Loucy (cell line): ENCODE data around the gene RAMAC.

Source experiments
- H2AFZ ChIP-seq: fragments of 200-600 bp; sonication (generic); 2 replicates; pipeline ENCODE4 v1.6.0; 2016; ENCODE audit warnings: antibody characterized with exemption, mild to moderate bottlenecking, low read length, moderate library complexity
- H3F3A ChIP-seq: fragments of 200-600 bp; 2 replicates; pipeline ENCODE4 v1.6.0; 2016; ENCODE audit warnings: antibody characterized with exemption, low read depth, mild to moderate bottlenecking
- H3K27me3 ChIP-seq: fragments of 200-600 bp; sonication (generic); 2 replicates; pipeline ENCODE4 v1.6.1; 2014; ENCODE audit warnings: low read length, mild to moderate bottlenecking; ENCODE audit not compliant: insufficient read depth, poor library complexity, severe bottlenecking
- H3K36me3 ChIP-seq: fragments of 200-600 bp; sonication (generic); 2 replicates; pipeline ENCODE4 v1.6.1; 2016; ENCODE audit warnings: low read length; ENCODE audit not compliant: insufficient read depth
- H3K4me1 ChIP-seq: fragments of 200-600 bp; sonication (generic); 2 replicates; pipeline ENCODE4 v1.5.1; 2014; ENCODE audit warnings: low read length, mild to moderate bottlenecking; ENCODE audit not compliant: insufficient read depth, poor library complexity, severe bottlenecking
- H3K4me2 ChIP-seq: fragments of 200-600 bp; sonication (generic); 2 replicates; pipeline ENCODE4 v1.6.0; 2014; ENCODE audit warnings: antibody characterized with exemption, low read length, low read depth, mild to moderate bottlenecking; ENCODE audit not compliant: poor library complexity, severe bottlenecking
- H3K4me3 ChIP-seq: fragments of 200-600 bp; sonication (generic); 2 replicates; pipeline ENCODE4 v1.5.1; 2014; ENCODE audit warnings: low read length, mild to moderate bottlenecking, mixed read lengths; ENCODE audit not compliant: poor library complexity, severe bottlenecking
- H3K79me2 ChIP-seq: fragments of 200-600 bp; sonication (generic); 2 replicates; pipeline ENCODE4 v1.6.1; 2014; ENCODE audit warnings: low read length; ENCODE audit not compliant: insufficient read depth
- H3K9ac ChIP-seq: fragments of 200-600 bp; sonication (generic); 2 replicates; pipeline ENCODE4 v1.6.0; 2014; ENCODE audit warnings: mild to moderate bottlenecking, low read depth, low read length, moderate library complexity; ENCODE audit not compliant: poor library complexity, severe bottlenecking
- H3K9me2 ChIP-seq: fragments of 200-600 bp; sonication (generic); replicated peaks from 2 replicates; pipeline ENCODE4 v1.6.1; 2016; ENCODE audit warnings: low read depth, low read length, mixed read lengths
- H3K9me3 ChIP-seq: fragments of 200-600 bp; sonication (generic); 2 replicates; pipeline ENCODE4 v1.6.1; 2014; ENCODE audit warnings: mild to moderate bottlenecking, antibody characterized with exemption, low read length, low read depth; ENCODE audit not compliant: insufficient read depth
- H4K20me1 ChIP-seq: fragments of 200-600 bp; sonication (generic); 2 replicates; pipeline ENCODE4 v1.6.0; 2014; ENCODE audit warnings: antibody characterized with exemption, low read length, mild to moderate bottlenecking; ENCODE audit not compliant: insufficient read depth, poor library complexity, severe bottlenecking
- CTCF ChIP-seq: fragments of 200-600 bp; sonication (generic); conservative IDR thresholded peaks from 2 replicates; pipeline ENCODE4 v1.5.1; 2014; ENCODE audit warnings: mild to moderate bottlenecking, antibody characterized with exemption, low read length
- EZH2phosphoT487 ChIP-seq: fragments of 200-600 bp; IDR thresholded peaks from 2 replicates; pipeline ENCODE4 v1.6.1; 2018; ENCODE audit warnings: antibody characterized with exemption, mild to moderate bottlenecking, moderate library complexity, borderline replicate concordance

The RAMAC gene

GRCh38 chr15:82944821-82945220, 41.2 kb upstream of the RAMAC start:
- no peak overlapping the region for H3K4me3 ChIP-seq
- H3K9me2 ChIP-seq: no peaks in the 10 kb centered on the region
- no peaks in the 10 kb centered on the region for H3F3A ChIP-seq
- no peaks in the 10 kb centered on the region for H3K79me2 ChIP-seq
- no peak for TF ChIP-seq CTCF
- TF ChIP-seq EZH2phosphoT487: no peak
- H3K4me2 ChIP-seq: no peak overlapping the region
- no peaks in the 10 kb centered on the region for H3K4me1 ChIP-seq
- no peaks in the 10 kb centered on the region for H3K27me3 ChIP-seq
- H3K9me3 ChIP-seq: no peaks in the 10 kb centered on the region
- H2AFZ ChIP-seq: no peak overlapping the region
- H3K9ac ChIP-seq: no peak overlapping the region
- H3K36me3 ChIP-seq: no peaks in the 10 kb centered on the region
- no peaks in the 10 kb centered on the region for H4K20me1 ChIP-seq

GRCh38 chr15:82945326-82945725, 40.7 kb upstream of the RAMAC start:
- Histone ChIP-seq H3K9me2 (no peaks in the 10 kb centered on the region), H3K27me3 (no peaks in the 10 kb centered on the region), H3K4me2 (no peak overlapping the region), H4K20me1 (no peaks in the 10 kb centered on the region), H3K4me3 (no peak overlapping the region), H3F3A (no peaks in the 10 kb centered on the region), H3K36me3 (no peaks in the 10 kb centered on the region), H3K9me3 (no peaks in the 10 kb centered on the region), H3K79me2 (no peaks in the 10 kb centered on the region), H3K9ac (no peak overlapping the region), H3K4me1 (no peaks in the 10 kb centered on the region), H2AFZ (no peak overlapping the region)
- TF ChIP-seq CTCF: no peak
- TF ChIP-seq EZH2phosphoT487: no peak

GRCh38 chr15:82946155-82946701, 39.8 kb upstream of the RAMAC start:
- no peaks in the 10 kb centered on the region for H4K20me1 ChIP-seq
- no peaks in the 10 kb centered on the region for H3K79me2 ChIP-seq
- peaks cover under 1% of the 10 kb centered on the region for H3K27me3 ChIP-seq
- TF ChIP-seq EZH2phosphoT487: no peak
- TF ChIP-seq CTCF: no peak
- H2AFZ ChIP-seq: no peak overlapping the region
- no peak overlapping the region for H3K4me2 ChIP-seq
- H3F3A ChIP-seq: no peaks in the 10 kb centered on the region
- no peak overlapping the region for H3K4me3 ChIP-seq
- H3K9me2 ChIP-seq: no peaks in the 10 kb centered on the region
- H3K9me3 ChIP-seq: no peaks in the 10 kb centered on the region
- no peak overlapping the region for H3K9ac ChIP-seq
- H3K36me3 ChIP-seq: no peaks in the 10 kb centered on the region
- H3K4me1 ChIP-seq: no peaks in the 10 kb centered on the region
